Stomach (tissue), 9 donors: Measurements from ENCODE around the gene LRRFIP1. TPM values are rescaled to one million over a fixed set of nuclear protein-coding genes. Genes with fewer than 3 reads are reported as not detected.
A peak's percentile ranks its signal among the peaks of the same experiment; 100 is the strongest.

Source experiments
- DNase-seq, 2 donors: peaks; one replicate each; pipeline versions ENCODE4 v3.0.0 to v3.0.0-alpha.2; 2013 to 2019
- H3K27ac ChIP-seq, 5 donors: fragments of 200-600 bp in 4 of 5; sonication (generic) in 4 of 5; one replicate each; pipeline ENCODE4 v1.5.1; 2013 to 2019; ENCODE audit warnings: mild to moderate bottlenecking in 1 of 5, moderate library complexity in 1 of 5
- H3K27me3 ChIP-seq, 3 donors: fragments of 200-600 bp; sonication (generic); one replicate each; pipeline ENCODE4 v1.5.1; 2017 to 2019; ENCODE audit warnings: mixed run types in 1 of 3
- H3K36me3 ChIP-seq, 4 donors: fragments of 200-600 bp; sonication (generic); 1 replicate in 3 of 4; 2 replicates in 1 of 4; pipeline ENCODE4 v1.5.1; 2016 to 2019
- H3K4me1 ChIP-seq, 4 donors: fragments of 200-600 bp; sonication (generic); one replicate each; pipeline ENCODE4 v1.5.1; 2016 to 2019
- H3K4me3 ChIP-seq, 4 donors: fragments of 200-600 bp; sonication (generic) in 3 of 4; one replicate each; pipeline ENCODE4 v1.5.1; 2016 to 2019; ENCODE audit warnings: mild to moderate bottlenecking in 1 of 4
- H3K9me3 ChIP-seq, 4 donors: fragments of 200-600 bp; sonication (generic); one replicate each; pipeline ENCODE4 v1.5.1; 2016 to 2019
- CTCF ChIP-seq, 7 experiments: fragments of 450-650 bp in 4 of 7; fragments of 200-600 bp in 3 of 7; sonication (generic) in 3 of 7; IDR thresholded peaks; one replicate each; pipeline ENCODE4 v1.5.1; 2016 to 2019; ENCODE audit warnings: antibody characterized with exemption in 7 of 7, control low read depth in 2 of 7, mild to moderate bottlenecking in 1 of 7
- EP300 ChIP-seq: sonication (generic); formaldehyde crosslinking; IDR thresholded peaks from one replicate; pipeline ENCODE4 v1.6.1; 2017; ENCODE audit warnings: antibody characterized with exemption
- POLR2A ChIP-seq, 4 donors: fragments of 450-650 bp; IDR thresholded peaks; one replicate each; pipeline ENCODE4 v1.6.1; 2016; ENCODE audit warnings: antibody characterized with exemption in 4 of 4, control low read depth in 2 of 4, mild to moderate bottlenecking in 1 of 4, moderate library complexity in 1 of 4
- POLR2AphosphoS5 ChIP-seq, 3 donors: sonication (generic); formaldehyde crosslinking; IDR thresholded peaks; one replicate each; pipeline ENCODE4 v1.6.1; 2016; ENCODE audit warnings: antibody characterized with exemption in 3 of 3
- WGBS, 5 donors: extraction: QIAGEN DNeasy Blood & Tissue Kit in 3 of 5; methylation state at CpG; one replicate each; pipeline versions ENCODE4 v1.1.5 to v1.1.7; 2013 to 2018; 5-methylcytosine and 5-hydroxymethylcytosine counted together
- intact Hi-C: fragments of 100-400 bp; cut with DNase I; formaldehyde crosslinking; loops from one replicate; pipeline ENCODE4 v1.15.1; 2023; ENCODE audit warnings: low total_unique reads
- polyA plus RNA-seq, 3 donors: library from polyadenylated mRNA; stranded (reverse); fragments of 200-250 nt; gene quantifications; one replicate each; pipeline ENCODE4 v1.2.3, GENCODE V29; 2013
- total RNA-seq, 5 donors: library from RNA; depleted of rRNA; stranded (reverse); fragments of >200 nt; gene quantifications; one replicate each; pipeline versions ENCODE4 v1.1.0 to v1.2.3, GENCODE V29; 2014 to 2016
- donor health status: healthy with polysubstance abuse.
- donor health status: Bipolar disorder and iron deficiency.
- donor health status: healthy.

The LRRFIP1 gene
- total and polyA plus RNA-seq, 8 donors, result 31.6 to 201 (median 130) TPM

- peaks cover 0 to 13% (median 6%) of the 10 kb centered on the region in 4 donors for H3K4me1 ChIP-seq
- TF ChIP-seq POLR2A (IDR thresholded peaks at IDR 0.05), result no peak
- no peak for TF ChIP-seq POLR2AphosphoS5 (IDR thresholded peaks at IDR 0.05)
- TF ChIP-seq EP300, result no peak
- no peak for TF ChIP-seq CTCF (IDR thresholded peaks at IDR 0.05)
- DNase-seq, result no peak
- H3K9me3 ChIP-seq, result no peaks in the 10 kb centered on the region
- H3K36me3 ChIP-seq, result peaks cover 0 to 5% (median 0%) of the 10 kb centered on the region in 4 donors
- intact Hi-C loops, result no loop called here
- H3K4me3 ChIP-seq, result no peak overlapping the region
- H3K27ac ChIP-seq, result no peak overlapping the region
- WGBS, 5 donors, result 85 to 92% (median 87%) methylated on average over 2 of the region's 2 CpGs
- no peaks in the 10 kb centered on the region for H3K27me3 ChIP-seq
Observed at GRCh38 chr2:237652854-237653253, 25.5 kb downstream of the LRRFIP1 start.

DNA sequence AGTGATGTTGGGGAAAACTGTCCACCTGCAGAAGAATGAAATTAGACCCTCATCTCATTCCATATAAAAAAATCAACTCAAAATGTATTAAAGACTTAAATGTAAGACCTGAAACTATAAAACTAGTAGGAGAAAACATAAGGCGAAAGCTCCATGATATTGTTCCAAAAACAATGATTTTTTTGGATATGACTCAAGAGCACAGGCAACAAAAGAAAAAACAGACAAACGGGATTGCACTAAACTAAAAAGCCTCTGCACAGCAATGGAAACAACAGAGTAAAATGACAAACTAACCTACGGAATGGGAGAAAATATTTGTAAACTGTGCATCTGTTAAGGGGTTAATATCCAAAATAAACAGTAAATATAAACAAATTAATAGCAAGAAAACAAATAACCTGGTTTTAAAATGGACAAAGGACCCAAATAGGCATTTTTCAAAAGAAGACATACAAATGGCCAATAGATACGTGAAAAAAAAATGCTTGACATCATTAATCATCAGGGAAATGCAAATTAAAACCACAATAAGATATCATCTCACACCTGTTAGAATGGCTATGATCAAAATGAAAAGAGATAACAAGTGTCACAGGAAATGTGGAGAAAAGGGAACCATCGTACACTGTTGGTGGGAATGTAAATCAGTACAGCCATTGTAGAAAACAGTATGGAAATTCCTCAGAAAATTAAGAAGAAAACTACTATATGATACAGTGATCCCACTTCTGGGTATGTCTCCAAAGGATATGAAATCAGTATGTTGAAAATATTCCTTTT is 26.6 kb downstream of the LRRFIP1 start:
- 87 to 90% (median 89%) methylated on average over 5 of the region's 5 CpGs for WGBS, 5 donors
- intact Hi-C loops, result no loop called here

DNA sequence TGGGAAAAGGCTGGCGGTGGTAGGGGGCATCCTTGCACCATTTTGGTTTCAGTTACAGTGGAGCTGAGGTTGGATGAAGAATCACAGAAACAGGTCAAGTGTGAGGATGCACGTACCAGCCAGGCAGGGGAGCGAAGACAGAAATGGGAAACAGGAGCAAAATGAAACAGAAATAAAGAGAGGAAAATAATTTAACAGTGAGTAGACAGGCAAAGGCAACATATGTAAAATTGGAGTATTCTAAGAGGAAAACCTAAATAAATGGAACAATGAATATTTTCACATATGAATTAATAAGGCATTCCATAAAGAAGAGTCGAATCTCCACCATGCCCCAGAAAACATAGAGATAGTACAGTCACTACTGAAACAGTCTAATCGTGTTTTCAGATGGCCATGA is 29.7 kb downstream of the LRRFIP1 start:
- no peak for TF ChIP-seq EP300
- TF ChIP-seq POLR2AphosphoS5 (IDR thresholded peaks at IDR 0.05), result no peak
- no peak for TF ChIP-seq POLR2A (IDR thresholded peaks at IDR 0.05)
- Histone ChIP-seq H3K27me3 (no peaks in the 10 kb centered on the region), H3K36me3 (peaks cover 0 to 5% (median 0%) of the 10 kb centered on the region in 4 donors), H3K27ac (no peak overlapping the region), H3K4me1 (peaks cover 14 to 21% (median 18%) of the 10 kb centered on the region in 4 donors), H3K4me3 (no peak overlapping the region), H3K9me3 (no peaks in the 10 kb centered on the region)
- WGBS, 5 donors, result 85 to 95% (median 93%) methylated on average over 5 of the region's 5 CpGs
- intact Hi-C loops, result no loop called here
- no peak for DNase-seq

More for the DNA sequence above, 26.6 kb downstream of the LRRFIP1 start:
- Histone ChIP-seq H3K4me1 (peaks cover 0 to 13% (median 6%) of the 10 kb centered on the region in 4 donors), H3K27me3 (no peaks in the 10 kb centered on the region), H3K9me3 (no peaks in the 10 kb centered on the region), H3K36me3 (peaks cover 0 to 5% (median 0%) of the 10 kb centered on the region in 4 donors), H3K27ac (no peak overlapping the region), H3K4me3 (no peak overlapping the region)
- no peak for TF ChIP-seq POLR2A (IDR thresholded peaks at IDR 0.05)
- no peak for DNase-seq

- peaks cover 27 to 44% (median 37%) of the 10 kb centered on the region in 4 donors for H3K4me1 ChIP-seq
- 30 to 49% (median 46%) methylated on average over 5 of the region's 5 CpGs for WGBS, 5 donors
- no peak for TF ChIP-seq CTCF (IDR thresholded peaks at IDR 0.05)
- peak in 1 of 3 donors; percentile 22 for TF ChIP-seq POLR2AphosphoS5 (IDR thresholded peaks at IDR 0.05)
- TF ChIP-seq EP300, result no peak
- TF ChIP-seq POLR2A (IDR thresholded peaks at IDR 0.05), result no peak
- H3K9me3 ChIP-seq, result no peaks in the 10 kb centered on the region
- H3K27ac ChIP-seq, result peak overlapping the region; percentile 54 to 78 (median 71)
- peak; percentile 45 to 82 for DNase-seq
- no peaks in the 10 kb centered on the region for H3K36me3 ChIP-seq
- H3K27me3 ChIP-seq, result no peaks in the 10 kb centered on the region
- intact Hi-C loops, result no loop called here
- no peak overlapping the region for H3K4me3 ChIP-seq
Observed at GRCh38 chr2:237660381-237660900, 33.1 kb downstream of the LRRFIP1 start.

DNA sequence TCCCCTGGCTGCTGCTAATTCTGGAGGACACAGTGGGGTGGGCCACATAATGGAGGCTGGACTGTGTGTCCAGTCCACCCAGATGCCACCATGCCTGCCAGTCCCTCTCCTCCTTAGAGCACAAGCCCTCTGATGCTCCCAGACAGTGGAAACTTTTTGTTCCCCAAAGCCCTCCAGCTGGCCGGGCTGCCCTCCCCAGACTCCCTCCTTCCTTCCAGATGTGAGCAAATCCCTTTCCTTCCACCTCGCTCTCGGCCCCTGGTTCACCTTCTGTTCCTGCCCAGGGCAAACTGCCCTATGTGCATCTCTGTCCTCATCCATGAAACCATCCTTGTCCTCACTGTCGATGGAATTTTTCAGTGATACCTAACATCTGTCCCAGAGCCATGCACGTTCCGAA is 33.9 kb downstream of the LRRFIP1 start:
- Histone ChIP-seq H3K27ac (peak overlapping the region; percentile 54 to 78 (median 71)), H3K27me3 (no peaks in the 10 kb centered on the region), H3K4me1 (peaks cover 27 to 44% (median 37%) of the 10 kb centered on the region in 4 donors), H3K36me3 (no peaks in the 10 kb centered on the region), H3K4me3 (no peak overlapping the region), H3K9me3 (no peaks in the 10 kb centered on the region)
- TF ChIP-seq EP300 (no peak), POLR2AphosphoS5 (IDR thresholded peaks at IDR 0.05) (no peak), CTCF (IDR thresholded peaks at IDR 0.05) (no peak), POLR2A (IDR thresholded peaks at IDR 0.05) (no peak)
- WGBS, 5 donors, result 71 to 84% (median 75%) methylated on average over 6 of the region's 6 CpGs
- DNase-seq, result no peak
- intact Hi-C loops, result no loop called here
